Right lobe of liver (tissue), 6 donors: ENCODE data around the gene CCDC70. TPM values are rescaled to one million over a fixed set of nuclear protein-coding genes. Genes with fewer than 3 reads are reported as not detected.

Source experiments
- ATAC-seq, 4 donors: fragments of 200-7000 bp; cut with Tn5 transposase; one replicate each; pipeline ENCODE4 v1.9.1; 2020; ENCODE audit warnings: mild to moderate bottlenecking in 4 of 4, moderate library complexity in 4 of 4
- DNase-seq, 3 donors: peaks; one replicate each; pipeline ENCODE4 v3.0.0-alpha.2; 2020
- H3K27ac ChIP-seq, 3 donors: fragments of 200-600 bp; one replicate each; pipeline ENCODE4 v1.8.0; 2022
- H3K27me3 ChIP-seq, 2 donors: fragments of 200-600 bp; one replicate each; pipeline ENCODE4 v1.8.0; 2022
- H3K36me3 ChIP-seq, 4 donors: fragments of 200-600 bp; sonication (generic) in 1 of 4; one replicate each; pipeline versions ENCODE4 v1.5.1 to v1.8.0; 2017 to 2022; ENCODE audit warnings: control low read depth in 1 of 4
- H3K4me1 ChIP-seq, 4 donors: fragments of 200-600 bp; sonication (generic) in 1 of 4; one replicate each; pipeline versions ENCODE4 v1.5.1 to v1.8.0; 2017 to 2022; ENCODE audit warnings: control low read depth in 1 of 4
- H3K4me3 ChIP-seq, 3 donors: fragments of 200-600 bp; one replicate each; pipeline ENCODE4 v1.8.0; 2022
- H3K9me3 ChIP-seq, 4 donors: fragments of 200-600 bp; sonication (generic) in 1 of 4; one replicate each; pipeline versions ENCODE4 v1.5.1 to v1.8.0; 2017 to 2022; ENCODE audit warnings: control low read depth in 1 of 4
- POLR2A ChIP-seq: fragments of 450-650 bp; IDR thresholded peaks from one replicate; pipeline ENCODE4 v1.6.1; 2017; ENCODE audit warnings: antibody characterized with exemption, mild to moderate bottlenecking
- WGBS: methylation state at CpG from one replicate; pipeline ENCODE4 v1.1.6; 2018; ENCODE audit warnings: low coverage, low lambda C conversion rate; ENCODE audit not compliant: insufficient coverage; ENCODE audit errors: missing lambda C conversion rate; 5-methylcytosine and 5-hydroxymethylcytosine counted together
- intact Hi-C, 2 donors: fragments of 100-400 bp; cut with DNase I; formaldehyde crosslinking; loops; one replicate each; pipeline versions ENCODE4 v1.11.2 to v1.14.1; 2022
- total RNA-seq, 6 experiments: library from RNA; depleted of rRNA in 2 of 6; stranded (reverse); fragments of >200 nt in 2 of 6; fragmentation: NEBNext Ultra II Directional in 3 of 6; extraction: Animal tissue kit (Norgen Biotek cat#: 25700) in 3 of 6; gene quantifications; one replicate each; pipeline versions ENCODE4 v1.1.0 to v1.2.4, GENCODE V29; 2016 to 2023
- TF ChIP-seq, protein P1 (sequence below), 4 donors: fragments of 200-600 bp in 3 of 4; fragments of 450-650 bp in 1 of 4; IDR thresholded peaks; one replicate each; pipeline versions ENCODE4 v1.5.1 to v1.8.0; 2016 to 2022; ENCODE audit warnings: antibody characterized with exemption in 4 of 4, mild to moderate bottlenecking in 2 of 4
- donor health status: DM: no; HTN: yes; CAD: no.
- donor health status: DM: no; HTN: no; CAD: no.
- donor health status: DM: no; HTN: no; CAD: no.
- donor health status: DM: no; HTN: yes; CAD: no.
- donor health status: DM: no; HTN: yes; CAD: no.

The CCDC70 gene
- total RNA-seq, 6 experiments from 2014 or later: not detected

DNA sequence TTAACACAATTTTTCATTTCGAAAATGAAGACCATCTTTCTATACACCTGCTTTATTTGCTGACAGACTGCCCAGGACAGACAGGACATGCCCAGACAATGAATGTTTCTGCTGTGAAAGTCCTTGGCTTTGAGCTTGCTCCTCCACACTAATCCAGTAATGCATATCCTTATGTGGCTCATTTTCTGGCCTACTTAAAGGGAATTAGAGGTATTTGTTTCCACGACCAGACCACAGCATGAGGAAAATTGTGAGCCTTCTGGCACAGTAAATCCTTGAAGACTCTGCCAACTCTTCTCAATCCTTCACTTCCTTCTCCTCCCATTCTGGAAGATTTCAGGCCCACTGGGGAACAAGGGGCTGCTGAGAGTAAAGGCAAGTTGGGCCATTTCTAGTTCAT is 25.7 kb downstream of the CCDC70 start:
- intact Hi-C loops: no loop called here
- ATAC-seq: no peak

DNA sequence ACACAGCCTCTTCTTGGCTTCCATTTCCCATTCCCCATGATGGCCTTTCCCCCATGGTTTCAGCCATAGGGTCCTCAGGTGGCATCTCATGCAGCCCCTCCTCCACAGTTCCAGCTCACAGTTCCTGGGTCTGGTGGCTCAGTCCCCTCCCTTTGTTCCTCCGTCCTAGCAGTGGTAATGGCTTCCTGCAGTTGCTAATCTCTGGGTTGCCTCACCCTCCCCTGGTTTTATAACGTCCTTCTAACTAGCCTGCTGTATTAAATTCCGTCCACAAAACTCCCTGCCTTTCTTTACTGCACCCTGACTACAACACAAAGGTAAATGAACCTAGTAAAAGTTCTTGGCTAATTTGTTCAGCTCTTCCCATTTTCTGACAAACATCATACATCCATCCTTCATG is 30.9 kb downstream of the CCDC70 start:
- no peak overlapping the region for H3K4me3 ChIP-seq
- no peaks in the 10 kb centered on the region for H3K36me3 ChIP-seq
- H3K27ac ChIP-seq: no peak overlapping the region
- DNase-seq (no peak), ATAC-seq (no peak)
- TF ChIP-seq, protein P1, sequence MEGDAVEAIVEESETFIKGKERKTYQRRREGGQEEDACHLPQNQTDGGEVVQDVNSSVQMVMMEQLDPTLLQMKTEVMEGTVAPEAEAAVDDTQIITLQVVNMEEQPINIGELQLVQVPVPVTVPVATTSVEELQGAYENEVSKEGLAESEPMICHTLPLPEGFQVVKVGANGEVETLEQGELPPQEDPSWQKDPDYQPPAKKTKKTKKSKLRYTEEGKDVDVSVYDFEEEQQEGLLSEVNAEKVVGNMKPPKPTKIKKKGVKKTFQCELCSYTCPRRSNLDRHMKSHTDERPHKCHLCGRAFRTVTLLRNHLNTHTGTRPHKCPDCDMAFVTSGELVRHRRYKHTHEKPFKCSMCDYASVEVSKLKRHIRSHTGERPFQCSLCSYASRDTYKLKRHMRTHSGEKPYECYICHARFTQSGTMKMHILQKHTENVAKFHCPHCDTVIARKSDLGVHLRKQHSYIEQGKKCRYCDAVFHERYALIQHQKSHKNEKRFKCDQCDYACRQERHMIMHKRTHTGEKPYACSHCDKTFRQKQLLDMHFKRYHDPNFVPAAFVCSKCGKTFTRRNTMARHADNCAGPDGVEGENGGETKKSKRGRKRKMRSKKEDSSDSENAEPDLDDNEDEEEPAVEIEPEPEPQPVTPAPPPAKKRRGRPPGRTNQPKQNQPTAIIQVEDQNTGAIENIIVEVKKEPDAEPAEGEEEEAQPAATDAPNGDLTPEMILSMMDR (IDR thresholded peaks at IDR 0.05): no peak
- TF ChIP-seq POLR2A: no peak
- no peaks in the 10 kb centered on the region for H3K4me1 ChIP-seq
- WGBS: 73% methylated on average over 3 of the region's 3 CpGs
- no peaks in the 10 kb centered on the region for H3K9me3 ChIP-seq
- intact Hi-C loops: loop anchor here in 1 of 2 donors (10.0 kb wide), 1 partner anchor 232 kb away; the partner anchor contains the start of gene NEK5
- H3K27me3 ChIP-seq: no peaks in the 10 kb centered on the region

More for the DNA sequence above, 25.7 kb downstream of the CCDC70 start:
- DNase-seq: no peak
- Histone ChIP-seq H3K4me1 (no peaks in the 10 kb centered on the region), H3K9me3 (no peaks in the 10 kb centered on the region), H3K36me3 (no peaks in the 10 kb centered on the region), H3K27ac (no peak overlapping the region), H3K4me3 (no peak overlapping the region), H3K27me3 (no peaks in the 10 kb centered on the region)
- 92% methylated on average over 2 of the region's 2 CpGs for WGBS
- TF ChIP-seq, protein P1 (IDR thresholded peaks at IDR 0.05): no peak
- no peak for TF ChIP-seq POLR2A

DNA sequence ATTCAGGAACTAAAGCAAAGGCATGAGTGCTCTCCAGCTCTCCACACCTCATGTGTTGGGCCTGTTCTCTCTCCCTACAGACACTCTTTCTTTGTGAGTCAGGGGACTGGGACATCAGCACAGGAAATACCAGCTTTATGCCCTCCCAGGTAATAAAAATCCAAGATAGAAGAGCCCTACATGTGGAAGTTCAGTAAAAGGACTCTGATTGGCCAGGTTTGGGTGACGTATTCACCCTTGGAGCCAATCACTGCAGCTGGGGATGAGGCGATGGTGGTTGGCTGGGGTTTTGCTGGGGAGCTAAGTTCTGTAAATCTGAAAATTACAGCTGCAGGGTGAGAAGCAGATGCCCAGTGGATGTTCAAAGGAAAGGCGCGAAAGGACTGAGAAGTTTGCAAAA is 32.5 kb downstream of the CCDC70 start:
- intact Hi-C loops: loop anchor here in 1 of 2 donors (10.0 kb wide), 1 partner anchor 231 kb away; the partner anchor contains the start of gene NEK5
- no peak for DNase-seq
- H3K27me3 ChIP-seq: no peaks in the 10 kb centered on the region
- 100% methylated on average over 2 of the region's 4 CpGs for WGBS
- no peak for ATAC-seq
- H3K9me3 ChIP-seq: no peaks in the 10 kb centered on the region
- TF ChIP-seq POLR2A: no peak
- TF ChIP-seq, protein P1 (IDR thresholded peaks at IDR 0.05): no peak
- H3K4me1 ChIP-seq: no peaks in the 10 kb centered on the region
- H3K27ac ChIP-seq: no peak overlapping the region
- H3K36me3 ChIP-seq: no peaks in the 10 kb centered on the region
- no peak overlapping the region for H3K4me3 ChIP-seq

DNA sequence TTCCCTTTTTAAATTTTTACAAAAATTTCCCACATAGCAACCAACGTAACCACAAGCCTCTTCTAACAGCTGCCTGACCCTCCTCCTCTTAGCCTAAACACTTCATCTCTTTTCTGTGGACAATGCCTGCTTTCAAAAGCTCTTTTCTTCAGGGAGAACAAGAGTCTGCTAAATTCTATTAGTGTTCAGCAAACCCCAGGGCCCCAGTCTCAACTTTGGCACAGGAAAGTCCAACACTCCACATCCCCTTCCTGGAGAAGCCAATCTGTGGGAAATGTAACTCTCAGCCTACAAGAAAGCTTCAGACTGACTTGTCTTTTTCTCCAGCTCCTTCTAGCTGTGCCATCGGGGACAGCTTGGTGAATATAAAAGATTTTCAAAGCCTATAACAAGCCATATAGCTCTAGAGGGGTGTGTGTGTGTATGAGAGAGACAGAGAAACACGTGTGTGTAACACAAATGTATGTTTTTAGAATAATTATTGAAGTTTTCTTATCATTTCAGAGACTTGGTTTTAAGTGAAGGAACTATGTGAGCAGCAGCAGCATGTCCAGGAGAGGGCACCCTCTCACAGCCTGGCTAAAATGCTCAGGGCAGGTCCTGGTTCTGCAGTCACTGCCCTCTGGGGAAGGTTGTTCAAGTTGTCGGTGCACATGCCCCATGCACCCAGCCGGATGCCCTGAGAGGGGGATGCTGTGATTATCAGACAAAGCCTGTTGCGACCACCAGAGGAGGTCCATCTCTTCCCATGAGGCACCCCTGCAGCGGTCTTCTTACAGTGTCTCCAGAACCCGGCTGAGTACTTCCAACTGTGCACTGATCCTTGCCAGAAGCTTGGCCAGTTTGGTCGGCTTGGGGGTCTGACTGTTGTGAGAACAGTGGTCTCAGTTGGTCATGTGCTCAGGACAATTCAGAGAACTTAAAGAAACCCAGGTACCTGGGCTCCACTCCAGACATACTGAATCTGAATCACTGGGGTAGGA is 34.4 kb downstream of the CCDC70 start:
- Histone ChIP-seq H3K36me3 (no peaks in the 10 kb centered on the region), H3K27ac (no peak overlapping the region), H3K4me3 (no peak overlapping the region), H3K9me3 (no peaks in the 10 kb centered on the region), H3K4me1 (no peaks in the 10 kb centered on the region), H3K27me3 (no peaks in the 10 kb centered on the region)
- DNase-seq (peak in 2 of 3 donors; percentile 47 to 62), ATAC-seq (peak; percentile 86 to 94 (median 92))
- no peak for TF ChIP-seq POLR2A
- TF ChIP-seq, protein P1 (IDR thresholded peaks at IDR 0.05): peak; percentile 51 to 73 (median 71)
- WGBS: 21% methylated on average over 5 of the region's 9 CpGs
- intact Hi-C loops: loop anchor here in 1 of 2 donors (10.0 kb wide), 1 partner anchor 229 kb away; the partner anchor contains the start of gene NEK5
